Stimulated activated CD8-positive, alpha-beta memory T cell treated with anti-CD3 and anti-CD28 coated beads, Interleukin-7, amount 100 ng/mL, for 1 hour (primary cell): Measurements from ENCODE around the gene PIGP.
"Not testable (repeated sequence)": the region's sequence is repeated elsewhere in the genome, so short reads cannot be mapped to it uniquely, and the experiment has no call there.

Experiments used
- DNase-seq, 2 donors: peaks; one replicate each; pipeline ENCODE4 v3.0.0-alpha.2; 2020; ENCODE audit warnings: low read depth in 2 of 2

Gene PIGP

GRCh38 chr21:37044643-37045042 is 28.2 kb downstream of the PIGP start:
- no peak for DNase-seq

- DNase-seq = no peak
Measured at GRCh38 chr21:37043818-37044217, 29.1 kb downstream of the PIGP start.

- no peak for DNase-seq
Measured at GRCh38 chr21:37041706-37042271, 31.1 kb downstream of the PIGP start.

- no peak for DNase-seq
Measured at GRCh38 chr21:37040212-37040611, 32.7 kb downstream of the PIGP start.

GRCh38 chr21:37039411-37040075 is 33.3 kb downstream of the PIGP start:
- DNase-seq = no peak

GRCh38 chr21:37036177-37036576 is 36.7 kb downstream of the PIGP start:
- no peak for DNase-seq

GRCh38 chr21:37034394-37034793 is 38.5 kb downstream of the PIGP start:
- not testable (repeated sequence) for DNase-seq

- DNase-seq = no peak
Measured at GRCh38 chr21:37032877-37033471, 39.9 kb downstream of the PIGP start.

GRCh38 chr21:37032293-37032692 is 40.6 kb downstream of the PIGP start:
- DNase-seq = no peak

- no peak for DNase-seq
Measured at GRCh38 chr21:37030864-37031263, 42.0 kb downstream of the PIGP start.

GRCh38 chr21:37028570-37028969 is 44.3 kb downstream of the PIGP start:
- no peak for DNase-seq

GRCh38 chr21:37026499-37026898 is 46.4 kb downstream of the PIGP start:
- DNase-seq = no peak

- no peak for DNase-seq
Measured at GRCh38 chr21:37017951-37018679, 54.8 kb downstream of the PIGP start.
